ENCODE results near the gene GAS6.

GRCh38 chr13:113845055-113845454, 18.8 kb downstream of the GAS6 start:
- TF ChIP-seq, protein P1, sequence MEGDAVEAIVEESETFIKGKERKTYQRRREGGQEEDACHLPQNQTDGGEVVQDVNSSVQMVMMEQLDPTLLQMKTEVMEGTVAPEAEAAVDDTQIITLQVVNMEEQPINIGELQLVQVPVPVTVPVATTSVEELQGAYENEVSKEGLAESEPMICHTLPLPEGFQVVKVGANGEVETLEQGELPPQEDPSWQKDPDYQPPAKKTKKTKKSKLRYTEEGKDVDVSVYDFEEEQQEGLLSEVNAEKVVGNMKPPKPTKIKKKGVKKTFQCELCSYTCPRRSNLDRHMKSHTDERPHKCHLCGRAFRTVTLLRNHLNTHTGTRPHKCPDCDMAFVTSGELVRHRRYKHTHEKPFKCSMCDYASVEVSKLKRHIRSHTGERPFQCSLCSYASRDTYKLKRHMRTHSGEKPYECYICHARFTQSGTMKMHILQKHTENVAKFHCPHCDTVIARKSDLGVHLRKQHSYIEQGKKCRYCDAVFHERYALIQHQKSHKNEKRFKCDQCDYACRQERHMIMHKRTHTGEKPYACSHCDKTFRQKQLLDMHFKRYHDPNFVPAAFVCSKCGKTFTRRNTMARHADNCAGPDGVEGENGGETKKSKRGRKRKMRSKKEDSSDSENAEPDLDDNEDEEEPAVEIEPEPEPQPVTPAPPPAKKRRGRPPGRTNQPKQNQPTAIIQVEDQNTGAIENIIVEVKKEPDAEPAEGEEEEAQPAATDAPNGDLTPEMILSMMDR (IDR thresholded peaks at IDR 0.05), result no peak
- TF ChIP-seq, protein P2, sequence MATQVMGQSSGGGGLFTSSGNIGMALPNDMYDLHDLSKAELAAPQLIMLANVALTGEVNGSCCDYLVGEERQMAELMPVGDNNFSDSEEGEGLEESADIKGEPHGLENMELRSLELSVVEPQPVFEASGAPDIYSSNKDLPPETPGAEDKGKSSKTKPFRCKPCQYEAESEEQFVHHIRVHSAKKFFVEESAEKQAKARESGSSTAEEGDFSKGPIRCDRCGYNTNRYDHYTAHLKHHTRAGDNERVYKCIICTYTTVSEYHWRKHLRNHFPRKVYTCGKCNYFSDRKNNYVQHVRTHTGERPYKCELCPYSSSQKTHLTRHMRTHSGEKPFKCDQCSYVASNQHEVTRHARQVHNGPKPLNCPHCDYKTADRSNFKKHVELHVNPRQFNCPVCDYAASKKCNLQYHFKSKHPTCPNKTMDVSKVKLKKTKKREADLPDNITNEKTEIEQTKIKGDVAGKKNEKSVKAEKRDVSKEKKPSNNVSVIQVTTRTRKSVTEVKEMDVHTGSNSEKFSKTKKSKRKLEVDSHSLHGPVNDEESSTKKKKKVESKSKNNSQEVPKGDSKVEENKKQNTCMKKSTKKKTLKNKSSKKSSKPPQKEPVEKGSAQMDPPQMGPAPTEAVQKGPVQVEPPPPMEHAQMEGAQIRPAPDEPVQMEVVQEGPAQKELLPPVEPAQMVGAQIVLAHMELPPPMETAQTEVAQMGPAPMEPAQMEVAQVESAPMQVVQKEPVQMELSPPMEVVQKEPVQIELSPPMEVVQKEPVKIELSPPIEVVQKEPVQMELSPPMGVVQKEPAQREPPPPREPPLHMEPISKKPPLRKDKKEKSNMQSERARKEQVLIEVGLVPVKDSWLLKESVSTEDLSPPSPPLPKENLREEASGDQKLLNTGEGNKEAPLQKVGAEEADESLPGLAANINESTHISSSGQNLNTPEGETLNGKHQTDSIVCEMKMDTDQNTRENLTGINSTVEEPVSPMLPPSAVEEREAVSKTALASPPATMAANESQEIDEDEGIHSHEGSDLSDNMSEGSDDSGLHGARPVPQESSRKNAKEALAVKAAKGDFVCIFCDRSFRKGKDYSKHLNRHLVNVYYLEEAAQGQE (IDR thresholded peaks at IDR 0.05; ENCODE audit: insufficient read depth in 1 of 2, low read depth in 2 of 2, low read length in 1 of 2), result no peak
- TF ChIP-seq SIN3A (IDR thresholded peaks at IDR 0.05; ENCODE audit: borderline replicate concordance, insufficient read depth, low read depth, low read length), result no peak
- TF ChIP-seq POLR2AphosphoS5 (IDR thresholded peaks at IDR 0.05; ENCODE audit: low read depth, low read length), result no peak
- no peak for TF ChIP-seq TCF7L2 (IDR thresholded peaks at IDR 0.05; ENCODE audit: low read depth, low read length)
